SK-MEL-5 (cell line): Measurements from ENCODE around the gene GRAMD1A. TPM values are rescaled to one million over a fixed set of nuclear protein-coding genes. Genes with fewer than 3 reads are reported as not detected.
"Not testable (repeated sequence)": the region's sequence is repeated elsewhere in the genome, so short reads cannot be mapped to it uniquely, and the experiment has no call there.

Experiments
- DNase-seq: peaks from one replicate; pipeline ENCODE4 v3.0.0-alpha.2; 2016; ENCODE audit warnings: low read depth, low spot score
- in situ Hi-C: cut with HindIII; loops from 2 replicates; pipeline ENCODE4 v1.10.0; 2016; ENCODE audit warnings: low sequenced_read_pairs, high pct_unique_total_duplicates, low pct_unique_long_range_greater_than_20kb
- total RNA-seq: library from RNA; depleted of rRNA; stranded (reverse); fragments of >200 nt; shearing (Covaris generic); gene quantifications from 2 replicates; pipeline ENCODE4 v1.2.3, GENCODE V29; 2014

GRAMD1A gene
- total RNA-seq, 1 experiment from 2014 or later: 20.6 TPM

GRCh38 chr19:34997071-34997617, 3.0 kb upstream of the GRAMD1A start:
- no peak for DNase-seq
- in situ Hi-C loops: no loop called here

GRCh38 chr19:34998224-34998623, 1.9 kb upstream of the GRAMD1A start:
- in situ Hi-C loops, DNase-seq: not testable (repeated sequence)

DNA sequence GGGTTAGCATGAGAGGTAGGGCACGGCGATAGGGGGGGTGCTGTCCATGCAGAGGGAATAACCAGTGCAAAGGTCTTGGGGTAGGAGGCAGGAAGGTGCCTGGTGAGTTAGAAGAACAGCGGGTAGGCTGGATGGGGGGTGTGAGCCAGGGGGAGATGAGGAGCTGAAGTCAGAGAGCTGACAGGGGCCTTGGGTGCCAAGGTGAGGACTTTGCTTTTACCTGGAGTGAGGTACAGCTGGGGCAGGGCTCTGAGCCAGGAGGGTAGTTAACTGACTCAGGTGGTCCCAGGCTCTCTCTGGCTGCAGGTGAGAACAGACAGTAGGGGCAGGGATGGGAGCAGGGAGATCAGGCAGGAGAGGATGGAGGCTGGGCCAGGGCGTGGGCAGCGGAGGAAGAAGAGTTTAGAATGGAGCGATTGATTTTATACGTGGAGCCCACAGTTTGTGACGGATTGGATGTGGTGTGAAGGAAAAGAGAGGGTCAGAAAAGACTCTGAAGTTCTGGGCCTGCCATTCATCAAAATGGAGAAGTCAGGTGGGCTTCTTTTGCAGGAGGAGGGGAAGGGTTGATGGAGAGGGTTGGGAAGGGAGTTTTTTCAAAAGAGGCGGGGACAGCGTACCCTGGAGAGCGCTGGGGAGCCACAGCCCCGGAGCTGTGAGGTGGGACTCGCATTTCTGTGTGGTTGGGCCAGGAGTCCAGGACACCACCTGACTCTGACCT, 1.2 kb upstream of the GRAMD1A start:
- in situ Hi-C loops: no loop called here
- no peak for DNase-seq

- no peak for DNase-seq
- in situ Hi-C loops: no loop called here
Observed at GRCh38 chr19:35000338-35000646, 169 bp downstream of the GRAMD1A start.

GRCh38 chr19:35000647-35001501, 751 bp downstream of the GRAMD1A start:
- DNase-seq: peak; percentile 12

GRCh38 chr19:35002037-35002535, 2.0 kb downstream of the GRAMD1A start:
- in situ Hi-C loops: no loop called here
- DNase-seq: no peak

More at GRCh38 chr19:35000647-35001501, 751 bp downstream of the GRAMD1A start:
- in situ Hi-C loops: no loop called here

DNA sequence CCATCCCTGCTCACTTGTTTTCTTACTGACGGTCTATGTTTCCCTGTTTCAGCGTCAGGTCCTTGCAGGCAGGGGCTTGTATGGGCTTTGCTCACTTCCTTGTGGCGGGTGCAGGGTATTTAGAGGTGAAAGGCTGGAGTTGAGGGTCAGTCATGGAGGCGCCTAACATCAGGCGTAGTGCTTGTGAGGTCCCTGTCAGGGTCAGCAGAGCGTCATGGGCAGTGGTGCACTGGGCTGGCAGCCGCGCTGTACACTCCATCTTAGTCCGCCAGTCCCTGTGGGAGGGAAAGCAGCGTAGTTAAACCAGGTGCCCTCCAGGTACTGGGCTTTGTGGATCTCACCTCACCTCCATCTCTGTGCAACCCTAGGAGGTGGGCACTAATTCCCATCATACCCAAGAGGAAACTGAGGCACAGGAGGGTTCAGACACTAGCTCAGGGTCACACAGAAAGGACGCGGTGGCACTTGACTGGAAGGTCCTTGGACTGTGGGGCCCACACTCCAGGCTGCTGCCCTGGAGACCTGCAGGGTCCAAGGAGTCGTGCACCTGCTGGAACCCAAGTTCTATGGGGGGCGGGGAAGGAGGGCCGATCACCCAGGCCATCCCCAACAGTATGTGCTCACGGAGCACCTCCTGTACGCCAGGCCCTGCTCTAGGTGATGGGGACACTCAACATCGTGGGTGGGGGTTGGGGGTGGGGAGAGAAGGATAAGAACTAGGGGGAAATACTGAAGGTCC, 4.6 kb downstream of the GRAMD1A start:
- DNase-seq: no peak
- in situ Hi-C loops: no loop called here

GRCh38 chr19:35005256-35005977, 5.3 kb downstream of the GRAMD1A start:
- no peak for DNase-seq
- in situ Hi-C loops: no loop called here

GRCh38 chr19:35006007-35006341, 5.9 kb downstream of the GRAMD1A start:
- in situ Hi-C loops: not testable (repeated sequence)

GRCh38 chr19:35006342-35006998, 6.3 kb downstream of the GRAMD1A start:
- in situ Hi-C loops: no loop called here
- DNase-seq: no peak

More at GRCh38 chr19:35006007-35006341, 5.9 kb downstream of the GRAMD1A start:
- DNase-seq: not testable (repeated sequence)

DNA sequence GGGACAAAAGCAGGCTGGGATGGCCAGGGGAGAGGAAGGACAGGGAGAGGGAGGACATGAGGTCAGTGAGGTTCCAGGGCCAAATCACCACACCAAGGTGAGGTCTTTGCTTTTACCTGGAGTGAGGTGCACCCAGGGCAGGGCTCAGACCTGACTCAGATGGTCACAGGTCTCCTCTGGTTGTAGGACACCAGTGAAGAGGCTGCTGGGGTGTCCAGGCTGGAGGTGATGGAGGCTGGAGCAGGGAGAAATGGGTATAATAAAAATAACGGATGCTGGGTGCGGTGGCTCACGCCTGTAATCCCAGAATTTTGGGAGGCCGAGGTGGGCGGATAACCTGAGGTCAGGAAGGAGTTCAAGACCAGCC, 6.9 kb downstream of the GRAMD1A start:
- DNase-seq: no peak
- in situ Hi-C loops: no loop called here

GRCh38 chr19:35007427-35007826, 7.3 kb downstream of the GRAMD1A start:
- DNase-seq, in situ Hi-C loops: not testable (repeated sequence)

DNA sequence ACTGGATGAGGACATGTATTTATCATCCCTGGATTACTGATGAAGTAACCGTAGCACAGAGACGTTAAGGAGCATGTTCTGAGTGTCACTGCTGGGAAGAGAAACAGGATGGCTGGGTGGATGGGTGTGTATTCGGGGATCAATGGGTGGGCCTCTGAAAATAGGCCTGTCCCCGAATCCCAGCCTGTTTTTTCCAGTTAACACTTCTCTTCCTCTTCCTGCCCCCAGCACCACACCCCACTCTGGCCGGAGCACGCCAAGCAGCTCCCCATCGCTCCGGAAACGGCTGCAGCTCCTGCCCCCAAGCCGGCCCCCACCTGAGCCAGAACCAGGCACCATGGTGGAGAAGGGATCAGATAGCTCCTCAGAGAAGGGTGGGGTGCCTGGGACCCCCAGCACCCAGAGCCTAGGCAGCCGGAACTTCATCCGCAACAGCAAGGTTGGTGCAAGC, 8.8 kb downstream of the GRAMD1A start:
- no peak for DNase-seq

DNA sequence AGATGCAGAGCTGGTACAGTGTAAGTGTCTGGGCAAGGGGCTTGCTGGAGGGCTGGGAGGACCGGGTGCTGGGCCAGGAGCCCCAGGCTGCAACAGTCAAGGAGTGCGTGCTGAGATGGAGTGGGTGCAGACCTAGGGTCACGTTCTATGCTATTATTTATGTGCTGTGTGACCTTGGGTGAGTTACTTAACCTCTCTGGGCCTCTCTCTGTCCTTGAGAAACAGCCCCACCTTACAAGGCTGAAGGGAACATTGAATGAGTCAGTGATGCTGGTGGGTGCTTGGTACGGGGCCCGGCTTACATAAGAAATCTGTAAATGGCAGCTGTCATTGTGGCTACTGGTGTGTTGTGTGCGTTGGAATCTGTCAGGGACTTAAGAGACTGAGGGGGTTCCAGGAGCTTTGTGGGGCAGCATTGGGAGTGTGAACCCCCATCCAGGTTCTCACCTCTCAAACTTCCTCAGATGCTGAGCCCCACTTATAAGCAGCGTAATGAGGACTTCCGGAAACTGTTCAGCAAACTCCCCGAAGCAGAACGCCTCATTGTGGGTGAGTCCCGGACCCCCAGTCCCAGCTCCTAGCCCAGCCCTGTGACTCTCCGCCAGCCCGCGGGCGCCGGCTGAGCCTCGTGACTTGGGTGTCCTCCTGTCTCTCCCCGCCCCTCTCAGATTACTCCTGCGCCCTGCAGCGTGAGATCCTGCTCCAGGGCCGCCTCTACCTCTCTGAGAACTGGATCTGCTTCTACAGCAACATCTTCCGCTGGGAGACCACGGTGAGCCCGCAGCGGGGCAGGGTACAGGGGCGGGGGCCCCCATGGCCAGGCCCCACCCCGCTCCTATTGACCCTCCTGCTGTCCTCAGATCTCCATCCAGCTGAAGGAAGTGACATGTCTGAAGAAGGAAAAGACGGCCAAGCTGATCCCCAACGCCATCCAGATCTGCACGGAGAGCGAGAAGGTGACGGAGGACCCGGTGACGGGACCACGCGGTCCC, 9.6 kb downstream of the GRAMD1A start:
- no peak for DNase-seq
- in situ Hi-C loops: no loop called here

More for the DNA sequence above, 8.8 kb downstream of the GRAMD1A start:
- in situ Hi-C loops: no loop called here

- no peak for DNase-seq
- in situ Hi-C loops: no loop called here
Observed at GRCh38 chr19:35011091-35011689, 11.1 kb downstream of the GRAMD1A start.
